ENCODE data around the gene NDUFS6.
"Not testable (repeated sequence)": the region's sequence is repeated elsewhere in the genome, so short reads cannot be mapped to it uniquely, and the experiment has no call there.

Gene NDUFS6

GRCh38 chr5:1797103-1797800 is 4.0 kb upstream of the NDUFS6 start:
- no peak for DNase-seq (ENCODE audit: low read depth in 2 of 2)

DNA sequence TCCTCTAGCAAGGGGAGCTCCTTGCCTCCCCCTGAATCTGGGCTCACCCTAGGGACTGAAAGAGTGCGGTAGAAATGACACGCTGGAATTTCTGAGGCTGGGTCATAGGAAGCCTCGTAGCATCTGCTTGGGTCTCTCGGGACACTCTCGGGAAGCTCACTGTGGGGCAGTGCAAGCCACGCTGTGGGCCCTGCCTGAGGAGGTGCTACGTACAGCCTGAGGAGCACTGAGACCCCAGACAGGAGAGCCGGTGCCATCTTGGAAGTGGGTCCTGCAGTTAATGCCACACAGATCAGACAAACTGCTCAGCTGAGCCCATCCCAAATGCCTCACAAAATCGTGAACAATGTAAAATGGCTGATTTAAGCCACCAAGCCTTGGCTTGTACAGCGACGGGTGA is 3.4 kb upstream of the NDUFS6 start:
- no peak for DNase-seq (ENCODE audit: low read depth in 2 of 2)

- not testable (repeated sequence) for DNase-seq (ENCODE audit: low read depth in 2 of 2)
These were observed 2.6 kb upstream of the NDUFS6 start for GRCh38 chr5:1798589-1798988.

GRCh38 chr5:1799110-1799601 is 2.1 kb upstream of the NDUFS6 start:
- no peak for DNase-seq (ENCODE audit: low read depth in 2 of 2)

- peak; percentile 86 to 90 for DNase-seq (ENCODE audit: low read depth in 2 of 2)
These were observed 1.4 kb upstream of the NDUFS6 start, which contains the start of gene MRPL36 for GRCh38 chr5:1799602-1800471. Gene MRPL36, minus strand, starts transcription at chr5:1799837. Its CDS starts 902 bp downstream, at chr5:1798935.

GRCh38 chr5:1800472-1801221 is 560 bp upstream of the NDUFS6 start:
- peak in 1 of 2 donors; percentile 21 for DNase-seq (ENCODE audit: low read depth in 2 of 2)

DNA sequence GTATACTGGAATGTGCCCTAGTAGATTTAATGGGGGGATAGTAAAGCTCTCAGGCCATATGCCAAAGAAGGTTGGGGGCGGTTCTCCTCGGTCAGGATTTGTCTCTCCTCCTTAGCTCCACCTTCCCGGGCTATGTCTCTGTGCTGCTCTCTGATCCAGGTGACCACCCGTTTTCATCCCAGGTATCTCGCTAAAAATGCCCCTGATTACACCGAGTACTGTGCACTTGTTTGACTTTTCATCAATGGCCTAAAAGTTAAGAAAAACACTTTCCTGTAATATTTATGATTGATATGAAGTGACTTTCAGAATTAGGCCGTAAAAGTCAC is 724 bp downstream of the NDUFS6 start:
- DNase-seq (ENCODE audit: low read depth in 2 of 2): no peak

- DNase-seq (ENCODE audit: low read depth in 2 of 2): no peak
These were observed 2.0 kb downstream of the NDUFS6 start for GRCh38 chr5:1803192-1803591.

- no peak for DNase-seq (ENCODE audit: low read depth in 2 of 2)
These were observed 2.9 kb downstream of the NDUFS6 start for GRCh38 chr5:1804001-1804690.

GRCh38 chr5:1805326-1805725 is 4.1 kb downstream of the NDUFS6 start:
- DNase-seq (ENCODE audit: low read depth in 2 of 2): no peak

DNA sequence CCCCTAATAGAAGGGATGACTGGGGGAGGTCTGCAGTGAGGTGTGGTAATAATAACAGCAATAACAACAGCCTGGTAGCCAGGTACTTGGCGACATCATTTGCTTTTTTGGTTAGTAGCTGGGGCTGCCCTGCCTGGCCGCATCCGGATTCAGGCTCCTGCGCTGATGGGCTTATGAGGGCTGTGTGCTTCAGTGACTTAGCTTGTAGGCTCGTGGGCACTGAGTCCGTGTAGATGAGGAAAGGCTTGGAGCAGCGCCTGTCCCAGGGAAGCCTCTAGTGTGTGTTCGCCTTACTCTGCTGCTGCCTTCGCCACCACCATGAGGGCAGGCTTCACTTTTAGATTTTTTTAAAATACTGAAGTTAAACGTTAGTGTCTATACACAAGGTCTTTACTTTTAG is 4.5 kb downstream of the NDUFS6 start:
- no peak for DNase-seq (ENCODE audit: low read depth in 2 of 2)

DNA sequence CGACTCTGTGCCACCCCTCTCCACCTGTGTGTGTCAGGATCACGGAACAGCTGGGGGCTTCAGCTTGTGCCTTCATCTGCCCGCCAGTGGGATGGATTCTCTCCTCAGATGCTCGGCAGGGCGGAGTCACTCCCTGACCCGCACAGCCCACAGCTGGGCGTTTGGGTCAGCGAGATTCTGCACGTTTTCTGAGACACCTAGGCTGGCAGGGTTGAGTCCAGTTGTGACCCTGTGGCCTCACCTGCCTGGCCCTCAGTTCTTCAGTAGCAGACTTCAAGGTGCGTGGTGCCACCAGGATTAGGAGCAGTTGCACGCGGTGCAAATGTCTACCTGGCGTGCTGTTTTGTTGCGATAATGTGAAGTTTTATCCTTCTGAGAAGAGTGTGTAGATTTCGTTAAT is 5.0 kb downstream of the NDUFS6 start:
- no peak for DNase-seq (ENCODE audit: low read depth in 2 of 2)

- no peak for DNase-seq (ENCODE audit: low read depth in 2 of 2)
These were observed 5.8 kb downstream of the NDUFS6 start for GRCh38 chr5:1806974-1807373.

DNA sequence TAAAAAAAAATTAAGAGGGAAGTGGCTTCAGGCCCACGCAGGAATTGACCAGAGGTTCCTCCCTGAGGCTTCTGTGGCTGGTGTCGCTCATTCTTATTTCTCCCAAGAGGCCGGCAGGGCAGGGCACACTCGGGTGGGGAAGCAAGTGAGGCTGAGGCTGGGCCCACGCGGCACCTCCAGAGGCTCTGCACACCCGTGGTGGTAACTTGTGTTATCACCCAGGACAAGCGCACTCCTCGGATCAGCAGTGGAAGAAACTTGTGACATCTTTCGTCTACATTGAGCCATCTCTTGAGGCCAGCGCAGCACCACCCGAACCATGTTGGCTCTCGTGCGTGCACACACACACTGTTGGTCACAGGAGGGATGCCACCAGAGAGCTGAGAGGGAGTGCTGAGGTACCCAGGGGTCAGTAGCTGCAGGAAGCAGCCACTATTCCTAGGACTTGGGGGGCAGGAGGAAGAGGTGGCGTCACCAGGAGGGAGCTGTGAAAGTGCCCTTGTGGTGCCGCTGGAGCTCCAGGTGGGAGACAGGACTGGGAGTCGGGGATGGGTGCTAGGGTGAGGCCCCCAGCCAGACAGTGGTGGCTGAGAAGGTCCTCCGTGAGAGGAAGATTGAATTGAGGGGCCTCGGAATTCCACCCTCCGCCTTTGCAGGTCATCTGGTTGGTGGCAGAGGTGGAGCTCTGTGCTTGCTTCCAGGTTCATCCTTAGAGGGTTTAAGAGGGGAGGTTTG is 6.4 kb downstream of the NDUFS6 start:
- DNase-seq (ENCODE audit: low read depth in 2 of 2): no peak

DNA sequence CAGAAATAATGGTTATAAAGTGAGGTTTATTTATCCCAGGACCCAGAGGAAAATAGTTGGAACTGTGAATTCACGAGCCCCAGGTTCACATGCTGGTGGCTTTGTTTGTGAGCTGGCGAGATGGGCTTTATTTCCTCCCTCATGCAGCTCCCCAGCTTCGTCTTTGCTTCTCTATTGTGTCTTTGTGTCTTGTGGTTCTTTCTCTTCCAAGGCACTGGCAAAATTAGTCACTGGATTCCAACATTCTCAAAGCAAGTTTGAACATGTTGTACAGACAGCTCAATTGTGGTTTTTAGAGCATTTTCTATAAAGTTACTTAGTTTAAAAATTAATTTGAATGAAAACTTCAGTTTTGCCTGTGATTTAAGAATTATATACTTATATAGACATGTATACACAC is 7.2 kb downstream of the NDUFS6 start:
- no peak for DNase-seq (ENCODE audit: low read depth in 2 of 2)

DNA sequence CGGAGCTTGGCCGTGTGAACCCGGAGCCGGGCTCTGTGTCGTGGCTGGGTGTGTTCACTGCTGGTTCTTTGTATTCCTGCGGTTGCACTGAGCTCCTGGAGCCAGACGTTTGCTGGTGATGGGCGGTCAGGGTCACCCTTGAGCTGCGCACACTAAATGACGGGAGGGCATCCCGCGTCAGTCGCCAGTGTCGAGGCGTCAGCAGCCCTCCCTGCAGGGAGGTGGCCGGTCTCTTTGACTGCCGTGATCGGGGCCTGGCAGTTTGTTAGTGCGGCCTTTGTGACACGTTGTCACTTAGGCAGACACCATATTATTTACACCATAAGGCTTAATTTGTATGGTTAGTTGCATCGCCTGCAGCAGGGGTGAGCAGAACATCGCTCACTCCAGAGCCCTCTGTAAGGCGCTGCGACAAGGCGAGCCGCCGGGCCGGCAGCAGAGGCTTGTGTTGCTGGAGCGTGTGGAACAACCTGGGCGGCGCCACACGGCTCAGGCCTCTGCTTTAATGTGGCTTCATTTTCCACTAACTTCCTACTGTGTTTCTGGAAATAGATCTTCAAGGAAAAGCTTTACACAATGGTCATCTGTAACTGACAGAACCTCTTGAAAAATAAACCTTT is 8.3 kb downstream of the NDUFS6 start:
- no peak for DNase-seq (ENCODE audit: low read depth in 2 of 2)

GRCh38 chr5:1810581-1811101 is 9.4 kb downstream of the NDUFS6 start:
- DNase-seq (ENCODE audit: low read depth in 2 of 2): no peak

GRCh38 chr5:1814183-1815020 is 13.2 kb downstream of the NDUFS6 start:
- DNase-seq (ENCODE audit: low read depth in 2 of 2): no peak

DNA sequence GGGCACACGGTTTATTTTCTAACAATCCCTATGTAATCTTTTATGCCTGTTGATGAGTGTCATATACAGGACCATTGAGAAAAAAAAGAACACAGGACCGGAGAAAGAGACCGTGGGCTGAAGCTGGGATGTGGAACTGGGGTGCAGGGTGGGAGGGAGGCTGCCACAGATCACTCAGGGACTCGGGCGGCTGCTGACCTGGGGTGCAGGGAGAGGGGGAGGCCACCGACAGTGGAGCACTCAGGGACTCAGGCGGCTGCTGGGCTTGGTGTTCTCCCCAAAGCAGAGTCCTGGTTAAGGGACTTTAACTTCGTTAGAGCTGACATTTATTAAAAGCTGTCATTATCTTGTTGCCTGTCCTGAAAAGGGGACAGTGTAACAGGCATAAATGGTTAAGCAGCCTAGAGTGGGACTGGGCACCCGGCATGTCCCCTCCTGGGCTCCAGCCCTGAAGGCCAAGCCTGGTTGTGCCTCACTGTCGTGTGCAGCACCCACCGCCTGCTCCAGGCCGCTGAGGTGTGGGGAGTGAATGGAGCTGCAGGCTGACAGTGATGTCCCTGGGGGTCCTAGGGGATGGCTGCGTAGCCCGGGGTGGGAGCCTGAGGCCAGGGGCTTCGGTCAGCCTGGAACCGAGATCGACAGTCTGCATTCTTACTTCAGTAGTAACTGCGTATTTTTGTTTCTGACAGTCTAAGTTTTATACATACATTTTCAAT is 14.0 kb downstream of the NDUFS6 start:
- no peak for DNase-seq (ENCODE audit: low read depth in 2 of 2)
